Endothelial cell of umbilical vein (primary cell): ENCODE data around the gene TEX22. TPM values are rescaled to one million over a fixed set of nuclear protein-coding genes. Genes with fewer than 3 reads are reported as not detected.

Experiments used
- BruUV-seq: library from RNA; stranded (reverse); fragments of 400-500 nt; replicated peaks from 2 replicates; lab custom pipeline; 2021; lab: Mats Ljungman, UMichigan
- CTCF ChIA-PET: fragments of 300-600, 350-600 bp; sonication (Branson Sonifier 250); formaldehyde crosslinking; loops from one replicate; lab custom pipeline; 2021; ENCODE audit warnings: antibody characterized with exemption, inconsistent platforms; lab: Charles Lee
- POLR2A ChIA-PET: fragments of 300-600, 350-600 bp; sonication (Branson Sonifier 250); formaldehyde crosslinking; loops from one replicate; lab custom pipeline; 2021; ENCODE audit warnings: antibody characterized with exemption, inconsistent platforms; lab: Charles Lee
- DNase-seq: peaks from one replicate; pipeline ENCODE4 v3.0.0-alpha.2; 2011; ENCODE audit warnings: low read depth, low spot score
- FAIRE-seq: peaks from 2 replicates; lab custom pipeline; 2011; peaks lifted over from hg19 to GRCh38; lab: Jason Lieb, UNC
- H2AFZ ChIP-seq: 2 replicates; pipeline ENCODE4 v1.6.0; 2012; ENCODE audit warnings: low read depth, low read length, control low read depth, inconsistent platforms
- H3K27ac ChIP-seq: 2 replicates; pipeline ENCODE4 v1.5.1; 2011; ENCODE audit warnings: low read depth, mild to moderate bottlenecking, control low read depth, low read length, moderate library complexity; ENCODE audit not compliant: insufficient read depth
- H3K27me3 ChIP-seq, 2 experiments: 2 replicates each; pipeline versions ENCODE4 v1.6.0 to v1.6.1; 2011; ENCODE audit warnings: low read length in 2 of 2, mixed read lengths in 1 of 2; ENCODE audit not compliant: control insufficient read depth in 2 of 2, insufficient read depth in 2 of 2
- H3K36me3 ChIP-seq, 2 experiments: 2 replicates in 1 of 2; 3 replicates in 1 of 2; pipeline ENCODE4 v1.5.1; 2011; ENCODE audit warnings: low read length in 2 of 2, mild to moderate bottlenecking in 1 of 2, moderate library complexity in 1 of 2; ENCODE audit not compliant: control insufficient read depth in 2 of 2, insufficient read depth in 2 of 2; ENCODE audit errors: extremely low read depth in 1 of 2
- H3K4me1 ChIP-seq: 3 replicates; pipeline ENCODE4 v1.5.1; 2011; ENCODE audit warnings: mild to moderate bottlenecking, low read length; ENCODE audit not compliant: control insufficient read depth, insufficient read depth; ENCODE audit errors: extremely low read depth
- H3K4me2 ChIP-seq: 2 replicates; pipeline ENCODE4 v1.6.1; 2011; ENCODE audit warnings: low read length, control low read depth, mixed read lengths; ENCODE audit not compliant: insufficient read depth
- H3K4me3 ChIP-seq, 3 experiments: fragments of 200-600 bp in 1 of 3; sonication (generic), shearing (Covaris generic) in 1 of 3; replicated peaks in 1 of 3; 2 replicates each; pipeline ENCODE4 v1.5.1; 2011 to 2016; ENCODE audit warnings: control low read depth in 3 of 3, low read length in 3 of 3, mild to moderate bottlenecking in 2 of 3, inconsistent platforms in 1 of 3, low read depth in 1 of 3, moderate library complexity in 1 of 3; ENCODE audit not compliant: insufficient read depth in 1 of 3
- H3K79me2 ChIP-seq: 2 replicates; pipeline ENCODE4 v1.6.0; 2012; ENCODE audit warnings: low read length, inconsistent platforms; ENCODE audit not compliant: control insufficient read depth, insufficient read depth
- H3K9ac ChIP-seq: replicated peaks from 2 replicates; pipeline ENCODE3; 2011; ENCODE audit warnings: low read length, control low read depth; ENCODE audit not compliant: insufficient read depth; ENCODE audit errors: extremely low read depth
- H3K9me1 ChIP-seq: replicated peaks from 3 replicates; pipeline ENCODE4 v1.6.0; 2011; ENCODE audit warnings: mild to moderate bottlenecking, low read length; ENCODE audit not compliant: control insufficient read depth, insufficient read depth; ENCODE audit errors: extremely low read depth
- H3K9me3 ChIP-seq: replicated peaks from 2 replicates; pipeline ENCODE4 v1.5.1; 2012; ENCODE audit warnings: low read length, inconsistent platforms; ENCODE audit not compliant: control insufficient read depth, insufficient read depth
- H4K20me1 ChIP-seq: replicated peaks from 2 replicates; pipeline ENCODE3; 2011; ENCODE audit warnings: mild to moderate bottlenecking, low read length; ENCODE audit not compliant: control insufficient read depth, insufficient read depth; ENCODE audit errors: extremely low read depth
- CTCF ChIP-seq, 2 donors: IDR thresholded peaks; 1 replicate in 1 of 2; 2 replicates in 1 of 2; pipeline ENCODE4 v1.5.1; 2011; ENCODE audit warnings: low read length in 2 of 2, mild to moderate bottlenecking in 2 of 2, moderate library complexity in 2 of 2, control low read depth in 1 of 2, inconsistent platforms in 1 of 2, low read depth in 1 of 2; ENCODE audit not compliant: insufficient read depth in 1 of 2; ENCODE audit errors: extremely low read depth in 1 of 2
- EZH2 ChIP-seq: IDR thresholded peaks from 2 replicates; pipeline ENCODE4 v1.6.1; 2012; ENCODE audit warnings: borderline replicate concordance, low read depth, mild to moderate bottlenecking, moderate library complexity, low read length, inconsistent platforms; ENCODE audit not compliant: severe bottlenecking
- FOS ChIP-seq: IDR thresholded peaks from 2 replicates; pipeline ENCODE4 v1.6.1; 2011; ENCODE audit warnings: mild to moderate bottlenecking, low read length, moderate library complexity, borderline replicate concordance; ENCODE audit not compliant: insufficient read depth
- GATA2 ChIP-seq: IDR thresholded peaks from 2 replicates; pipeline ENCODE4 v1.7.0; 2011; ENCODE audit warnings: low read depth, mild to moderate bottlenecking, moderate library complexity, mixed read lengths, low read length; ENCODE audit not compliant: insufficient read length, insufficient read depth
- JUN ChIP-seq: IDR thresholded peaks from 2 replicates; pipeline ENCODE4 v1.6.1; 2011; ENCODE audit warnings: borderline replicate concordance, low read depth; ENCODE audit not compliant: insufficient read length, insufficient read depth
- MYC ChIP-seq: IDR thresholded peaks from one replicate; pipeline ENCODE4 v1.6.1; 2011; ENCODE audit warnings: mild to moderate bottlenecking, low read depth, low read length
- POLR2A ChIP-seq: IDR thresholded peaks from 2 replicates; pipeline ENCODE4 v1.6.1; 2012; ENCODE audit warnings: low read depth, mild to moderate bottlenecking, control low read depth, low read length
- POLR2AphosphoS5 ChIP-seq: IDR thresholded peaks from 2 replicates; pipeline ENCODE4 v1.6.1; 2012; ENCODE audit warnings: low read depth, mild to moderate bottlenecking, control low read depth, low read length, moderate library complexity; ENCODE audit not compliant: insufficient read depth
- dilution Hi-C: fragments of 300-500 bp; cut with MboI; formaldehyde crosslinking; loops from one replicate; pipeline ENCODE4 v1.15.0; 2019; ENCODE audit warnings: low sequenced_read_pairs; ENCODE audit not compliant: extremely low pct_ligation_motif_present
- intact Hi-C: fragments of 100-400 bp; cut with micrococcal nuclease; formaldehyde crosslinking; loops from one replicate; pipeline ENCODE4 v1.10.0; 2022
- polyA plus RNA-seq, 4 experiments: library from polyadenylated mRNA; depleted of rRNA in 3 of 4; stranded (reverse) in 3 of 4; unstranded in 1 of 4; fragments of >200 nt; gene quantifications; 2 replicates each; pipeline versions ENCODE4 v1.2.1 to v1.2.3, GENCODE V29; 2011 to 2012; ENCODE audit warnings: missing spikeins in 1 of 4
- total RNA-seq: library from RNA; stranded (reverse); gene quantifications from 2 replicates; pipeline ENCODE4 v1.2.3, GENCODE V29; 2021
- TF ChIP-seq, protein P1 (sequence below): IDR thresholded peaks from 2 replicates; pipeline ENCODE4 v1.6.1; 2011; ENCODE audit not compliant: insufficient read depth, insufficient read length

Gene TEX22
- total and polyA plus RNA-seq, 2 donors (not counting 3 experiments of a cell fraction or from before 2014, with no cell fraction given) = 0.06 to 1.1 TPM

- Histone ChIP-seq H3K36me3 (no peaks in the 10 kb centered on the region), H3K9me3 (no peaks in the 10 kb centered on the region), H3K79me2 (no peaks in the 10 kb centered on the region), H3K4me1 (peaks cover 10% of the 10 kb centered on the region), H3K27ac (no peak overlapping the region), H4K20me1 (no peaks in the 10 kb centered on the region), H2AFZ (no peak overlapping the region), H3K4me3 (no peak overlapping the region), H3K9me1 (no peaks in the 10 kb centered on the region), H3K27me3 (no peaks in the 10 kb centered on the region), H3K4me2 (no peak overlapping the region), H3K9ac (no peak overlapping the region)
- intact Hi-C loops (no loop called here), dilution Hi-C loops (no loop called here)
- no peak for TF ChIP-seq POLR2AphosphoS5
- TF ChIP-seq FOS = no peak
- no peak for TF ChIP-seq CTCF (IDR thresholded peaks at IDR 0.05; ENCODE audit: extremely low read depth in 1 of 2, insufficient read depth in 1 of 2, low read depth in 1 of 2, low read length in 2 of 2)
- TF ChIP-seq MYC = no peak
- TF ChIP-seq EZH2 = no peak
- no peak for TF ChIP-seq POLR2A
- TF ChIP-seq, protein P1, sequence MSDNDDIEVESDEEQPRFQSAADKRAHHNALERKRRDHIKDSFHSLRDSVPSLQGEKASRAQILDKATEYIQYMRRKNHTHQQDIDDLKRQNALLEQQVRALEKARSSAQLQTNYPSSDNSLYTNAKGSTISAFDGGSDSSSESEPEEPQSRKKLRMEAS = no peak
- no peak for TF ChIP-seq GATA2
- no peak for TF ChIP-seq JUN
- CTCF ChIA-PET = interaction anchor here (1.0 to 6.3 kb wide), 4 partner anchors 31 to 116 kb away, joined by 3 to 239 read pairs (median 10); partner anchors contain the start of gene TEDC1
- FAIRE-seq = no peak
- POLR2A ChIA-PET = interaction anchor here (0.7 kb wide), 1 partner anchor 81 kb away, joined by 4 read pairs; no protein-coding TSS in a partner anchor
- BruUV-seq = no TSS peak
- no peak for DNase-seq
Measured at GRCh38 chr14:105374389-105374788, 23.9 kb upstream of the TEX22 start.
